Kidney (tissue), 14 donors: ENCODE results near the gene LDLRAD3. TPM values are rescaled to one million over a fixed set of nuclear protein-coding genes. Genes with fewer than 3 reads are reported as not detected.
A peak's percentile ranks its signal among the peaks of the same experiment; 100 is the strongest.

Experiments
- DNase-seq, 5 donors: peaks; one replicate each; pipeline ENCODE4 v3.0.0-alpha.2; 2013 to 2020
- FAIRE-seq: peaks from 2 replicates; lab custom pipeline; 2012; peaks lifted over from hg19 to GRCh38; lab: Jason Lieb, UNC
- H3K27ac ChIP-seq, 2 donors: one replicate each; pipeline ENCODE4 v1.7.0; 2013; ENCODE audit warnings: low read depth in 2 of 2, low read length in 2 of 2, inconsistent platforms in 1 of 2
- H3K27me3 ChIP-seq: one replicate; pipeline ENCODE4 v1.7.1; 2013; ENCODE audit warnings: low read length, inconsistent platforms; ENCODE audit not compliant: control insufficient read depth, insufficient read depth
- H3K36me3 ChIP-seq, 3 donors: one replicate each; pipeline versions ENCODE4 v1.7.0 to v1.7.1; 2013; ENCODE audit warnings: low read length in 3 of 3, control low read depth in 1 of 3, inconsistent platforms in 1 of 3; ENCODE audit not compliant: insufficient read depth in 3 of 3, control insufficient read depth in 2 of 3
- H3K4me1 ChIP-seq, 3 donors: one replicate each; pipeline versions ENCODE4 v1.7.0 to v1.7.1; 2013; ENCODE audit warnings: low read length in 3 of 3, inconsistent platforms in 1 of 3, low read depth in 1 of 3; ENCODE audit not compliant: control insufficient read depth in 2 of 3, insufficient read depth in 2 of 3
- H3K4me3 ChIP-seq, 3 donors: one replicate each; pipeline versions ENCODE4 v1.7.0 to v1.8.1; 2013; ENCODE audit warnings: low read length in 3 of 3, control low read depth in 1 of 3, inconsistent platforms in 1 of 3
- H3K9ac ChIP-seq, 3 donors: one replicate each; pipeline versions ENCODE4 v1.7.0 to v1.7.1; 2013; ENCODE audit warnings: low read length in 3 of 3, control low read depth in 1 of 3, inconsistent platforms in 1 of 3
- H3K9me3 ChIP-seq, 3 donors: one replicate each; pipeline versions ENCODE4 v1.7.0 to v1.7.1; 2013; ENCODE audit warnings: low read length in 3 of 3, control low read depth in 1 of 3, inconsistent platforms in 1 of 3; ENCODE audit not compliant: control insufficient read depth in 2 of 3, insufficient read depth in 1 of 3
- intact Hi-C: fragments of 100-400 bp; cut with DNase I; formaldehyde crosslinking; loops from one replicate; pipeline ENCODE4 v1.11.1; 2022
- polyA plus RNA-seq: library from polyadenylated mRNA; stranded (reverse); fragments of 350-450 nt; fragmentation: Illumina TruSeq; extraction: RNeasy Lipid Tissue Mini Kit (QIAGEN cat#74804); gene quantifications from one replicate; pipeline ENCODE4 v1.2.3, GENCODE V29; 2014; ENCODE audit warnings: low read depth, low replicate concordance; ENCODE audit not compliant: insufficient read depth
- total RNA-seq: library from RNA; stranded (reverse); fragmentation: NEBNext Ultra II Directional; extraction: Animal tissue kit (Norgen Biotek cat#: 25700); gene quantifications from one replicate; pipeline ENCODE4 v1.2.1, GENCODE V29; 2021
- TF ChIP-seq, protein P1 (sequence below): IDR thresholded peaks from 3 replicates; pipeline ENCODE4 v1.5.1; 2012; ENCODE audit warnings: mild to moderate bottlenecking, moderate library complexity, borderline replicate concordance; ENCODE audit not compliant: insufficient read depth; ENCODE audit errors: extremely low read depth
- donor health status: control.
- donor health status: control.
- donor health status: control.
- donor health status: control.
- donor health status: control.
- donor health status: DM: yes; HTN: yes; CAD: no.
- donor health status: Normal renal cell carcinoma (clear cell type).

LDLRAD3 gene
- total and polyA plus RNA-seq, 2 donors from 2014 or later: 1.2 to 14.2 TPM

DNA sequence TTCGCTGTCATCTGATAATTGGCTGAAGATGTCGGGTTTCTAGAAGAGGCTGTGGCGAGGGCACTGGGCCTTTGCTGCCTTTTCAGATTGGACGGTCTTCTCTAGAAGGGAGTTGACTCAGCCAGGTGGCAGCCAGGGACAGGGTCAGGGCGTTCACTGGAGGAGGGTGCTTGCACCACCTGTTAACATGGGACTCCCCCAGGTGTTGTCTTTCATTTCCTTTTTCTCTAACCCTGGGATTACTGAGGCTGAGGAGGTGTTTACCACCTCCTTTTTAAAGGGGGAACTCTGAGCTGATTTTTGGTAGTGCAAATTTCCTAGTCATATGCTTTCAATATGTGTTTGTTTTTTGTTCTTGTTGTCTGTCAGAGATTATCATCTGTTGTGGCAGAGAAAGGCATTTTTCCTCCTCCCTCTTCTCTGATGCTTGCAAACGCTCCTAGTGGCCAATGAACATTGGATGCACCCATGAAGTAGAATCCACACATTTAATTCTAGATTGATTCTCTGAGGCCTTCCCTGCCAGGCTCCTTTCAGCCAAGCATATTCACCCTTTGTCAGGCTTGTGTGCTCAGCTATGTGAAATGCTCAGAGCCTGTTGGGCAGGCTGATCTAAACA is 54.1 kb downstream of the LDLRAD3 start:
- FAIRE-seq (no peak), DNase-seq (peak in 2 of 5 donors; percentile 37 to 55)
- peaks cover 0 to 2% (median 0%) of the 10 kb centered on the region in 3 donors for H3K4me1 ChIP-seq
- H3K9me3 ChIP-seq: peaks cover 0 to 5% (median 0%) of the 10 kb centered on the region in 3 donors
- peaks cover 0 to 2% (median 0%) of the 10 kb centered on the region in 3 donors for H3K36me3 ChIP-seq
- intact Hi-C loops: no loop called here
- H3K27ac ChIP-seq: no peak overlapping the region
- no peaks in the 10 kb centered on the region for H3K27me3 ChIP-seq
- TF ChIP-seq, protein P1, sequence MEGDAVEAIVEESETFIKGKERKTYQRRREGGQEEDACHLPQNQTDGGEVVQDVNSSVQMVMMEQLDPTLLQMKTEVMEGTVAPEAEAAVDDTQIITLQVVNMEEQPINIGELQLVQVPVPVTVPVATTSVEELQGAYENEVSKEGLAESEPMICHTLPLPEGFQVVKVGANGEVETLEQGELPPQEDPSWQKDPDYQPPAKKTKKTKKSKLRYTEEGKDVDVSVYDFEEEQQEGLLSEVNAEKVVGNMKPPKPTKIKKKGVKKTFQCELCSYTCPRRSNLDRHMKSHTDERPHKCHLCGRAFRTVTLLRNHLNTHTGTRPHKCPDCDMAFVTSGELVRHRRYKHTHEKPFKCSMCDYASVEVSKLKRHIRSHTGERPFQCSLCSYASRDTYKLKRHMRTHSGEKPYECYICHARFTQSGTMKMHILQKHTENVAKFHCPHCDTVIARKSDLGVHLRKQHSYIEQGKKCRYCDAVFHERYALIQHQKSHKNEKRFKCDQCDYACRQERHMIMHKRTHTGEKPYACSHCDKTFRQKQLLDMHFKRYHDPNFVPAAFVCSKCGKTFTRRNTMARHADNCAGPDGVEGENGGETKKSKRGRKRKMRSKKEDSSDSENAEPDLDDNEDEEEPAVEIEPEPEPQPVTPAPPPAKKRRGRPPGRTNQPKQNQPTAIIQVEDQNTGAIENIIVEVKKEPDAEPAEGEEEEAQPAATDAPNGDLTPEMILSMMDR: no peak
- H3K9ac ChIP-seq: no peak overlapping the region
- H3K4me3 ChIP-seq: no peak overlapping the region

DNA sequence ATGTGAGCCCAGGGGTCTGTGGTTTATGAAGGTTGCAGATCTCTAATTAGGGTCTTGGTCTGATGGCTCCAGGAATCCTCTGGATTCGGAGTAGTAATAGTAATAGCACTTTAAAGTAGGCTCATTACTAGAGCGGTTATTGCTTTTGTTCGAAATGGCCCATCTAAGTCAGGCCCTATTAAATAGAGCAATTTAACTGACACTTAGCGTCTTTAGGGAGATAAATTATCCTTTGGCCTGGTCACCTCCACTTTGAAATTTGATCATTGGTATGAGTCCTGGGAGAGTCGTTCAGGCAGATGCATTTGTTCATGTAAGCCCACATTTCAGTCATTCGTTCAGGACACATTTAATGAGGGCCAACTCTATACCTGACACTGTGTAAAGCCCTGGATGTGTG is 54.8 kb downstream of the LDLRAD3 start:
- DNase-seq (peak in 3 of 5 donors; percentile 56 to 90 (median 84)), FAIRE-seq (no peak)
- Histone ChIP-seq H3K27me3 (no peaks in the 10 kb centered on the region), H3K9ac (no peak overlapping the region), H3K4me3 (no peak overlapping the region), H3K27ac (no peak overlapping the region), H3K36me3 (peaks cover 0 to 2% (median 0%) of the 10 kb centered on the region in 3 donors), H3K9me3 (peaks cover 0 to 5% (median 0%) of the 10 kb centered on the region in 3 donors), H3K4me1 (peaks cover 0 to 2% (median 0%) of the 10 kb centered on the region in 3 donors)
- TF ChIP-seq, protein P1: no peak
- intact Hi-C loops: no loop called here

DNA sequence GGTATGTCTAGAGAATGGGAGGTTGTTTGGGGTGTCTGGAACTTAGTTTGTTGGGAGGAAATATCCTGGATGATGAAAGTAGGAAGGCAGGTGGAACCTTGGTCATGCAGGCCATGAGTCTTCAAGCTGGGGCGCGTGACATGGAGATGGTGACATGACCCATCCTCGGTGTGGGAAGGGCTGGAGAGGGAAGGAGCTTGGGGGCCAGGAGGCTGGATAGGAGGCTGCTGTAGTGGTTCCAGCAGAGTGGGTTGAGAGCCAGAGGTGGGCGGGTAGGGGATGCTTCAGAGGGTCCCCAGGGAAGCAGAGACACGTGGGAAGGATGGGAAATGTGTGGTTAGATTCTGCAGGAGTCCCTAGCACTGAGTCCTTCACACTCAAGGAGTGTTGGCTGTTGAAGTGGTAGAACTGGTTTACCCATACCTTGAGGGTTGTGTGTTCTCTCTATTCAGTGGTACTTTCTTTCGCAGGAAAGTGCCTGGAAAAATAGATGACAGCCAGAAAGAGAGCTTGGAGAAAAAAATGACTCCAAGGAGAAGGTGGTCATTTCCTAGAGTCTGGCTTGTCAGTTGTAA is 56.8 kb downstream of the LDLRAD3 start:
- intact Hi-C loops: no loop called here
- FAIRE-seq (no peak), DNase-seq (no peak)
- Histone ChIP-seq H3K36me3 (no peaks in the 10 kb centered on the region), H3K4me1 (peaks cover 0 to 2% (median 0%) of the 10 kb centered on the region in 3 donors), H3K27me3 (no peaks in the 10 kb centered on the region), H3K4me3 (no peak overlapping the region), H3K9me3 (peaks cover 0 to 5% (median 0%) of the 10 kb centered on the region in 3 donors), H3K9ac (no peak overlapping the region), H3K27ac (no peak overlapping the region)
- TF ChIP-seq, protein P1: no peak
